Vagina (tissue), 2 donors: ENCODE results near the gene TBX18. TPM values are rescaled to one million over a fixed set of nuclear protein-coding genes. Genes with fewer than 3 reads are reported as not detected.

Experiments
- DNase-seq, 2 donors: peaks; one replicate each; pipeline ENCODE4 v3.0.0-alpha.2; 2017; ENCODE audit errors: extremely low spot score in 2 of 2
- H3K27ac ChIP-seq: fragments of 200-600 bp; sonication (generic); one replicate; pipeline ENCODE4 v1.5.1; 2019
- H3K27me3 ChIP-seq: fragments of 200-600 bp; sonication (generic); one replicate; pipeline ENCODE4 v1.5.1; 2019
- H3K36me3 ChIP-seq, 2 donors: fragments of 200-600 bp; sonication (generic); one replicate each; pipeline ENCODE4 v1.5.1; 2017 to 2019
- H3K4me1 ChIP-seq: fragments of 200-600 bp; sonication (generic); one replicate; pipeline ENCODE4 v1.5.1; 2019
- H3K4me3 ChIP-seq, 2 donors: fragments of 200-600 bp; sonication (generic); 1 replicate in 1 of 2; 2 replicates in 1 of 2; pipeline ENCODE4 v1.5.1; 2016 to 2019
- H3K9me3 ChIP-seq: fragments of 200-600 bp; sonication (generic); one replicate; pipeline ENCODE4 v1.5.1; 2019
- POLR2A ChIP-seq, 2 donors: fragments of 450-650 bp; IDR thresholded peaks; one replicate each; pipeline ENCODE4 v1.6.1; 2017; ENCODE audit warnings: antibody characterized with exemption in 2 of 2, mild to moderate bottlenecking in 2 of 2, moderate library complexity in 2 of 2
- POLR2AphosphoS5 ChIP-seq, 2 donors: sonication (generic); formaldehyde crosslinking; IDR thresholded peaks; one replicate each; pipeline ENCODE4 v1.9.0; 2017; ENCODE audit warnings: antibody characterized with exemption in 2 of 2, mild to moderate bottlenecking in 2 of 2, low read depth in 1 of 2; ENCODE audit not compliant: insufficient read depth in 1 of 2
- intact Hi-C: fragments of 100-400 bp; cut with DNase I; formaldehyde crosslinking; loops from one replicate; pipeline ENCODE4 v1.15.1; 2023
- total RNA-seq: library from RNA; depleted of rRNA; stranded (reverse); fragments of >200 nt; gene quantifications from one replicate; pipeline ENCODE4 v1.2.3, GENCODE V29; 2016
- TF ChIP-seq, protein P1 (sequence below), 3 experiments: fragments of 450-650 bp in 2 of 3; fragments of 200-600 bp in 1 of 3; sonication (generic) in 1 of 3; IDR thresholded peaks; one replicate each; pipeline ENCODE4 v1.5.1; 2017 to 2019; ENCODE audit warnings: antibody characterized with exemption in 3 of 3, mild to moderate bottlenecking in 2 of 3, moderate library complexity in 2 of 3

The TBX18 gene
- total RNA-seq, 1 donor from 2014 or later: 9.8 TPM

DNA sequence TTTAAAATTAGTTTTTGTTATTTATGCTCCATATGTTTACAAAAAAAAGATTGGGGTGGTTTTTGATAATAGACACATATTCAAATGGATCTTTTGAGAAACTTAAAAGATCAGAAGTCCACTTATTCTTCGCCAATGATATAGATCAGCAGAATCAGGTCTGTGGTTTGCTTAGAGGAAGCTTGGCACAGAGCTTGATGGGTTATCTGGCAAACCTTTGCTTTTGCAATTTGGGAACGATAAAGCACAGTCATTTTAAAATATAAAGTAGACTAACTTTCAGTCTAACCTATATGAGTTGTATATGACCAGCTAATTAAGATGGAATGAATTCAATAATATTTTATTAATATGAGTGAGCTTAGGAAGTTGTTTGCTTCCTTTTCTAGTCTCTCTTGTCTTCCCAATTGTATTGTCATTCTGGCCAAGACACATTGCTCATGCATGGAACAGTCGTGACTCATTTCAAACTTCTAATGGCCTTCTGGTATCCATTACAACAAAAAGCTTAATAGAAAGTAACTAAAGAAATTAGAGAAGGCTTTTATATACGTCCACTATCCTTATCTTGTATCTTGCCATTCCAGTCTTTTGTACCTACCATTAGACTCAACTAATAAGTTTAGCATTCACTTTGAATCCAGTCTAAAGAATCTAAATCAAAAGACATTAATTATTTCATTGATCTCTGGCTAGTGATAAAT lies 118.7 kb downstream of the TBX18 start:
- TF ChIP-seq POLR2AphosphoS5 (IDR thresholded peaks at IDR 0.05; ENCODE audit: insufficient read depth in 1 of 2, low read depth in 1 of 2) (no peak), POLR2A (IDR thresholded peaks at IDR 0.05) (no peak)
- TF ChIP-seq, protein P1, sequence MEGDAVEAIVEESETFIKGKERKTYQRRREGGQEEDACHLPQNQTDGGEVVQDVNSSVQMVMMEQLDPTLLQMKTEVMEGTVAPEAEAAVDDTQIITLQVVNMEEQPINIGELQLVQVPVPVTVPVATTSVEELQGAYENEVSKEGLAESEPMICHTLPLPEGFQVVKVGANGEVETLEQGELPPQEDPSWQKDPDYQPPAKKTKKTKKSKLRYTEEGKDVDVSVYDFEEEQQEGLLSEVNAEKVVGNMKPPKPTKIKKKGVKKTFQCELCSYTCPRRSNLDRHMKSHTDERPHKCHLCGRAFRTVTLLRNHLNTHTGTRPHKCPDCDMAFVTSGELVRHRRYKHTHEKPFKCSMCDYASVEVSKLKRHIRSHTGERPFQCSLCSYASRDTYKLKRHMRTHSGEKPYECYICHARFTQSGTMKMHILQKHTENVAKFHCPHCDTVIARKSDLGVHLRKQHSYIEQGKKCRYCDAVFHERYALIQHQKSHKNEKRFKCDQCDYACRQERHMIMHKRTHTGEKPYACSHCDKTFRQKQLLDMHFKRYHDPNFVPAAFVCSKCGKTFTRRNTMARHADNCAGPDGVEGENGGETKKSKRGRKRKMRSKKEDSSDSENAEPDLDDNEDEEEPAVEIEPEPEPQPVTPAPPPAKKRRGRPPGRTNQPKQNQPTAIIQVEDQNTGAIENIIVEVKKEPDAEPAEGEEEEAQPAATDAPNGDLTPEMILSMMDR (IDR thresholded peaks at IDR 0.05): no peak
- DNase-seq: no peak
- Histone ChIP-seq H3K27me3 (no peaks in the 10 kb centered on the region), H3K4me3 (no peak overlapping the region), H3K36me3 (no peaks in the 10 kb centered on the region), H3K9me3 (no peaks in the 10 kb centered on the region), H3K4me1 (no peaks in the 10 kb centered on the region), H3K27ac (no peak overlapping the region)
- intact Hi-C loops: no loop called here

DNA sequence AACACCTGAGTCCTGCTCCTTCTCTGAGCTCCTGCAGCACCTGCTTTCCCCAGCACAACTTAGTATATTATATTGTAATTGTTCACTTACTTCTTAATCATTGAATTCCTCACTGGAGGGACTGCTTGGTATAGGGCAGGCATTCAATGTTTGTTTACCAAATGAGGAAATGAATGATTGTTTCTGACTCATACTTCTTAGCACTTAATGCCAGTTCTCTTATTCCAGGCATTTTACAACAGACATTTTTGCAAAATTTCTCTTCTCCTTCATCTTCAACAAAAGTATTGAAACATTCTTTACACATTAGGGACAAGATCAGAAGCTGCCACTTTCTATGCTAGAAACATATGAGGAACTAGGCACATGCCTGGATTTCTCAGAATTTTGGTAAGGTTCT lies 119.4 kb downstream of the TBX18 start:
- Histone ChIP-seq H3K4me1 (no peaks in the 10 kb centered on the region), H3K27ac (no peak overlapping the region), H3K9me3 (no peaks in the 10 kb centered on the region), H3K36me3 (no peaks in the 10 kb centered on the region), H3K4me3 (no peak overlapping the region), H3K27me3 (no peaks in the 10 kb centered on the region)
- no peak for DNase-seq
- TF ChIP-seq, protein P1 (IDR thresholded peaks at IDR 0.05): no peak
- no peak for TF ChIP-seq POLR2AphosphoS5 (IDR thresholded peaks at IDR 0.05; ENCODE audit: insufficient read depth in 1 of 2, low read depth in 1 of 2)
- no peak for TF ChIP-seq POLR2A (IDR thresholded peaks at IDR 0.05)
- intact Hi-C loops: no loop called here

GRCh38 chr6:84643778-84644177 lies 120.6 kb downstream of the TBX18 start:
- no peak overlapping the region for H3K27ac ChIP-seq

DNA sequence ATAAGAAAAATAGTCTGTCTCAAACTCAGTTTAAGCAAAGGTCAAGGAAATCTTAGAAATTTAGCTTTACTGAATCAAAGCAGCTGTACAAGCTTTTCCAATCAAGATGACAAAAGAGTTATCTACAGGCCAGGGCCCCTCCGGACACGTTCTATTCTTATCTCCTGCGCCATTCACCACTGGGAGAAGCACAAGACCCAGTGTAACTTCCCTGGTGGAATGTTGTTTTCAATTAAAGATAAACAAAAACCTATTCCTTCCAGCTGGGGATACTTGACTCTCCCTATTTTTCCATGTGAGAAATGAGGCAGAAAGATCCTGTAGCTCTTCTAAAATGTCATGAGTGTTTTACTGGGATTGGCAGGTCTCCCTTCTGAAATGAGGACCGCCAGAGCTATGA lies 123.3 kb downstream of the TBX18 start:
- no peak for DNase-seq
- intact Hi-C loops: no loop called here
- Histone ChIP-seq H3K4me3 (no peak overlapping the region), H3K27me3 (no peaks in the 10 kb centered on the region), H3K36me3 (no peaks in the 10 kb centered on the region), H3K27ac (no peak overlapping the region), H3K4me1 (no peaks in the 10 kb centered on the region), H3K9me3 (no peaks in the 10 kb centered on the region)
- TF ChIP-seq POLR2AphosphoS5 (IDR thresholded peaks at IDR 0.05; ENCODE audit: insufficient read depth in 1 of 2, low read depth in 1 of 2) (no peak), POLR2A (IDR thresholded peaks at IDR 0.05) (no peak)
- TF ChIP-seq, protein P1 (IDR thresholded peaks at IDR 0.05): no peak

More at GRCh38 chr6:84643778-84644177, 120.6 kb downstream of the TBX18 start:
- no peaks in the 10 kb centered on the region for H3K9me3 ChIP-seq
- DNase-seq: no peak
- H3K27me3 ChIP-seq: no peaks in the 10 kb centered on the region
- intact Hi-C loops: no loop called here
- H3K4me1 ChIP-seq: no peaks in the 10 kb centered on the region
- H3K4me3 ChIP-seq: no peak overlapping the region
- no peaks in the 10 kb centered on the region for H3K36me3 ChIP-seq
- TF ChIP-seq POLR2A (IDR thresholded peaks at IDR 0.05) (no peak), POLR2AphosphoS5 (IDR thresholded peaks at IDR 0.05; ENCODE audit: insufficient read depth in 1 of 2, low read depth in 1 of 2) (no peak)
- TF ChIP-seq, protein P1 (IDR thresholded peaks at IDR 0.05): no peak

DNA sequence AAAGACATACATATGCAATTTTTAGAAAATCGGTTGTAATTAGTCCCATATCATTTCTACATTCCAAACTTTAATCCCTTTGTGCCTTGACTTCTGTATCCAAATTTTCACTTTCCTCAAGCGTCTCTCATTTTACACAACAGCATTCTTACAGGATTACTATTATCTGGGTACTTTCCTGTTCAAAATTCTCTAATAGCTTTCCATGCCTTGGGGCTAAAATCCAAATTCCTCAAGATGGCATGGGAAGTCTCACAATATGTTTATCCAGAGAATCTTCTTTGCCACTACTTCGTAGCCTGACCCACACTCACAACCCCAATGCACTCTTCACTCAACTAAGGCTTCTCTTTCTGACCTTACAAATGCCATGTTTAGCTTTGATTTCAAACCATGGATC lies 125.0 kb downstream of the TBX18 start:
- no peak overlapping the region for H3K4me3 ChIP-seq
- TF ChIP-seq POLR2A (IDR thresholded peaks at IDR 0.05) (no peak), POLR2AphosphoS5 (IDR thresholded peaks at IDR 0.05; ENCODE audit: insufficient read depth in 1 of 2, low read depth in 1 of 2) (no peak)
- TF ChIP-seq, protein P1 (IDR thresholded peaks at IDR 0.05): no peak
- H3K27ac ChIP-seq: no peak overlapping the region
- H3K9me3 ChIP-seq: no peaks in the 10 kb centered on the region
- H3K36me3 ChIP-seq: no peaks in the 10 kb centered on the region
- intact Hi-C loops: no loop called here
- no peaks in the 10 kb centered on the region for H3K27me3 ChIP-seq
- no peak for DNase-seq
- no peaks in the 10 kb centered on the region for H3K4me1 ChIP-seq
